HG02610 (cell line): ENCODE data around the gene IFT172.
"Not testable (repeated sequence)": the region's sequence is repeated elsewhere in the genome, so short reads cannot be mapped to it uniquely, and the experiment has no call there.

Source experiments
- ATAC-seq: cut with Tn5 transposase; IDR thresholded peaks from one replicate; pipeline ENCODE4 v1.9.1; 2021; ENCODE audit warnings: mild to moderate bottlenecking, moderate library complexity; ENCODE audit not compliant: unreplicated experiment

Gene IFT172

GRCh38 chr2:27489498-27490397 is at the start of gene IFT172:
TSS of gene IFT172 (minus strand) at chr2:27489743. CDS start at chr2:27489653, 90 bp downstream.
- ATAC-seq, result peak; percentile 95

- ATAC-seq, result not testable (repeated sequence)
Observed at GRCh38 chr2:27538839-27539450, 49.4 kb upstream of the IFT172 start.

DNA sequence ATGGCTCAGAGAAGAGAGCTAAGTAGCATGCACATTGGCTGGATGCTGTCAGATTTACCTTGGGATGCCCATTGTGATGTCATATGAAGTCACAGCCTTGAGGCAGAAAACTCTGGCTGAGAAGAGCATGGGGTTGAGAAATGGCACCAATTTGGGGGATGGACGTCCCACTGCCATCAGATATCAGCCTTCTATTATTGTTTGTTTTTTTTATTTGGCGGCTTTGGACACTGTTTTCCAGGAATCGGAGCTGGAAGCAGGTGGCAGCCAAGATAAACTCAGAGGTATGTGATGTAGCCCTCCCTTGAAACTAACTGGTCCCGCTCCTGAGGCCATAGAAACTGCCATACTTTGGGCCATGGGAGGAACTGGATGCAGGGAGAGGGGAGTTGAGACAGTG is 47.7 kb upstream of the IFT172 start:
- ATAC-seq, result no peak

GRCh38 chr2:27531983-27532382 is 42.4 kb upstream of the IFT172 start:
- no peak for ATAC-seq

GRCh38 chr2:27527182-27527581 is 37.6 kb upstream of the IFT172 start:
- no peak for ATAC-seq

- no peak for ATAC-seq
Observed at GRCh38 chr2:27522400-27522945, 32.9 kb upstream of the IFT172 start.

- no peak for ATAC-seq
Observed at GRCh38 chr2:27520316-27520715, 30.8 kb upstream of the IFT172 start.

- no peak for ATAC-seq
Observed at GRCh38 chr2:27518782-27519113, 29.2 kb upstream of the IFT172 start.

DNA sequence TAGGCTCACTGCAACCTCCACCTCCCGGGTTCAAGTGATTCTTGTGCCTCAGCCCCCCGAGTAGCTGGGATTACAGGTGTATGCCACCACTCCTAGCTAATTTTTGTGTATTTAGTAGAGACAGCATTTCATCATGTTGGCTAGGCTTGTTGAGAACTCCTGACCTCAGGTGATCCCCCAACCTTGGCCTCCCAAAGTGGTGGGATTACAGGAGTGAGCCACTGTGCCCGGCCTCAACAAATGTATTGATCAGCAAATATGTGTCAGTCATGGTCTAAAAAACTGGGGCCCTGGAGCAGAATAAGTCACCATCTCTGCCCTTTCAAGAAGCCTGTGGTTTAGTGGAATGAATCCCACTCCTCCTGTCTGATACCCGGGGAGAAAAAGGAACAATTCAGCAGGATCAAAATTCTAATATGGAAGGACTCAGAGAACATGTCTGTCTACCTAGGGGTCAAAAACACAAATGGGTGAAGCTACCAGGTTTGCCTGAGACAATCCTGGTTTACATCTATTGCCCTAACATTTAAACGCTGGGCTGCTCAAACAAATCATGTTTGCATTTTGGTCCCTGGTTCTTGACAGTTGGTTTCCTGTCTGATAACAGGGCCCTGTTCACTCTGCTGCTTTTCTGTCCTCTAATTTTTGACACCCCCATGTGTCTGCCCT is 28.7 kb upstream of the IFT172 start:
- no peak for ATAC-seq

- no peak for ATAC-seq
Observed at GRCh38 chr2:27509326-27509725, 19.8 kb upstream of the IFT172 start.

DNA sequence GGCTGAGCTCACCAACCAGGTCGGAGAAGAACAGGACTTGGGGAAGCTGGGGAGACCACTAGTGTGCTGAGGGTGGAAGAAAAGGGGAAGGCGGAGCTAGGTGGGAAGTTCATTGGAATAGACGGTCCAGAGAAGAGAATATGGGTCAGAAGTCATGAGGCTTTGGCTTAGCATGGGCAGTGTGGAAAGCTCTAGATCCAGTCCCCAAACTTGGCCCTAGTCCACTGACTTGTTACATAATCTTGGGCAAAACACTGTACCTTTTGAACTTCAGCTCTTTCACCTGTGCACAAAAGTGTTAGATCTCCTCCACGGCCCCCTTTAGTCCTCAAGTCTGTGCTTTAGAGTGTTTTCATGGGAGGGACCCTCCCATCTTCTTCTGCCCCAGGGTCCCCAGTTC is 17.8 kb upstream of the IFT172 start:
- no peak for ATAC-seq

- no peak for ATAC-seq
Observed at GRCh38 chr2:27506587-27506986, 17.0 kb upstream of the IFT172 start.

- ATAC-seq, result no peak
Observed at GRCh38 chr2:27502142-27502541, 12.6 kb upstream of the IFT172 start.

DNA sequence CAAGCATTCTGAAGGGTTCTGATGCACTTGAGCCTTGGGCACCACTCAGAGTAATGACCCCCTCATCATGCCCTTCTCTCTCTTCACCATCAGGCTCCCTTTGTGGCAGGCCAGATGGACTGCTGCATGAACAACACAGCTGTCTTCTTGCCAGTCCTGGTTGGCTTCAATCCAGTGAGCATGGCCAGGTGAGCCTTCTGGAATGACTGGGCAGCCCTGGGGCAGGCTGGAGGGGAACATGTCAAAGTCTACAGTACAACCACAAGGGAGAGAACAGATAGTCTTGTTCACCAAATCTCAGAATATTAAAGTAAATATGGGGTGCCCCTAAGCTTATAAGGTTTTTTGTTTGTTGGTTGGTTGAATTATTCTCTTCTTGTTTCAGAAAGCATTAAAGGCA is 11.5 kb upstream of the IFT172 start:
- no peak for ATAC-seq

DNA sequence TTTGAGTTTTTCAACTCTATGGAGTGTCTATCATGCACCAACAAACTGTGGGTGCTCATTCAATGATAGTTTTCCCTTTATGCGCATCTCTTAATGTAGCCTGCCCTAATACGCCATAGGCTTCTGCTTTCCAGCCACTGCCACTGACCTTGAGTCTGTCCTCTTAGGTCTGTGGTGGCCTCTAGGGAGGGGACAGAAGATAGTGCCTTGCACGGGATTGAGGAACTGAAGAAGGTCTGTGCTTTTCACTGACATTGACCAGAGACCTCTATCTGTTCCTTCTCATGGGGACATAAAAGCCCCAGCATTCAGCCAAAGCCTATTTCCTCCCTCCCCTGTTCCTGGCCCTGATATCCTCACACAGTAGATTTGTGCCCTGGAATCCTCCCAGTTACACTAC is 9.4 kb upstream of the IFT172 start:
- ATAC-seq, result no peak

DNA sequence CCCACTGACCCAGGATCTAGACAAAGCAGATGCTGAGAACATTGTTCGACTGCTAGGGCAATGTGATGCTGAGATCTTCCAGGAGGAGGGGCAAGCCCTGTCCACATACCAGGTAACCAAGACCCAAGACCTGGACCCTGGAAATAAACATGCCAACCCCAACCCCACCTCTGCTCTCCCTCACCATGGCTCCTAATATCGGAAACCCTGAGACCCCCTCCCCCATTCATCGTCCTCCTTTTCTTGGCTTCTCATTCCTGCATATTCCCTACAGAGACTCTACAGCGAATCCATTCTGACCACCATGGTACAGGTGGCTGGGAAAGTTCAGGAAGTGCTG is 7.7 kb upstream of the IFT172 start:
- no peak for ATAC-seq

GRCh38 chr2:27496357-27497287 is 7.1 kb upstream of the IFT172 start, which contains the start of gene GCKR:
TSS of gene GCKR (plus strand) at chr2:27496839. CDS start at chr2:27496905, 66 bp downstream.
- ATAC-seq, result no peak

DNA sequence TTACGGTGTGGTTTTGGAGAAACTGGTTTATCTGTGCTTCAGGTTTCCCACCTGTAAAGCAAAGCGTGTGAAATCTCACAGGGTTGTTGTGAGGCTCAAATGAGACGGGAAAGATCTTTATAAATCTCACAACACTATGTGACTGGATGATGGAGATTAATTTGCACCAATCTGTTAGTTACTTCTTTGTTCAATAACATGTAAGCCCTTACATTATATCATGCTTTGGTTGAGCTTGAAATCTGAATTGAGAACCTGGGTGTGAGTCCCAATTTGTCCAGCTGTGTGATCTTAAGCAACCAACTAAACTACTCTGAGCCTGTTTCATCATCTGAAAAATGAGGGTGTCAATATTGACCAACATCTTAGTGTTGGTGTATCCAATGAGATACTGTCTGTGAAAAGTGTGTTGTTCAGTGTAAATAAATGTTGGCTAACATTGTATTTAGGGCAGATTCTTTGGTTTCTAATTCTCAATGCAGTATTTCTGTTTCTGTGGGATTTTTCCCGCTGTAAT is 6.4 kb upstream of the IFT172 start:
- ATAC-seq, result no peak

DNA sequence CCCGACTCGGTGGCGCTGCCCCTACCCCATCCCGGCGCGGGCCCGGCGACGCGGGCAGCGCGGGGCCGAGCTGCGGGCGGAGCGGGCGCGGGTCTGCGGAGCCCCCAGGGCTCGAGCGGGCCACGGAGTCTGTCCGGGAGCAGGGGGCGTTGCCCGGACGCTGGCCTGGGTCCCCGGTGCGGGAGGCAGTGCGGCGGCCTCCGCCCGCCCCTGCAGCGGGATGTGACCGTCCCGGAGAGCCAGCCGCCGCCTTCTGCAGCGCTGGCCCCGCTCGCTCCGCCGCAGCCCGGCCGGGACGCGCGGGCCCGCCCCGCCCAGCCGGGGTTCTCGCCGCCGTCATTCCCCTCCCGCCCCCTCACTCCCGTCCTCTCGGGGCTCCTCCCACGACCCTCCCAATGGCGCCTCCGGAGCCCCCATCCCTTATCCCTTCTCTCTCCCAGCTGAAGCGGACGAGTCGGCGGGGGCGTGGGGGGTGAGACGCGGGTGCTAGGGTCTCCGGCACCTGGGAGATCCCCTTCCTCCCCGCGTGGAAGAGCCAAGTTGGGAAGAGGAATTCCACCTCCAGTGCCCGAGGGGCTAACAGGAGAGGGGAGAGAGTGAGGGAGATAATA is 5.5 kb upstream of the IFT172 start, which contains the start of gene FNDC4:
Gene FNDC4, minus strand, starts transcription at position 257 of the 611 bp plus-strand sequence. CDS start 521 bp downstream, outside the sequence.
- ATAC-seq, result no peak
